ENCODE results near the gene SPTBN5. TPM values are rescaled to one million over a fixed set of nuclear protein-coding genes. Genes with fewer than 3 reads are reported as not detected.

The SPTBN5 gene
- total and polyA plus RNA-seq, 2 experiments from 2014 or later: 0.57 to 1.1 TPM

DNA sequence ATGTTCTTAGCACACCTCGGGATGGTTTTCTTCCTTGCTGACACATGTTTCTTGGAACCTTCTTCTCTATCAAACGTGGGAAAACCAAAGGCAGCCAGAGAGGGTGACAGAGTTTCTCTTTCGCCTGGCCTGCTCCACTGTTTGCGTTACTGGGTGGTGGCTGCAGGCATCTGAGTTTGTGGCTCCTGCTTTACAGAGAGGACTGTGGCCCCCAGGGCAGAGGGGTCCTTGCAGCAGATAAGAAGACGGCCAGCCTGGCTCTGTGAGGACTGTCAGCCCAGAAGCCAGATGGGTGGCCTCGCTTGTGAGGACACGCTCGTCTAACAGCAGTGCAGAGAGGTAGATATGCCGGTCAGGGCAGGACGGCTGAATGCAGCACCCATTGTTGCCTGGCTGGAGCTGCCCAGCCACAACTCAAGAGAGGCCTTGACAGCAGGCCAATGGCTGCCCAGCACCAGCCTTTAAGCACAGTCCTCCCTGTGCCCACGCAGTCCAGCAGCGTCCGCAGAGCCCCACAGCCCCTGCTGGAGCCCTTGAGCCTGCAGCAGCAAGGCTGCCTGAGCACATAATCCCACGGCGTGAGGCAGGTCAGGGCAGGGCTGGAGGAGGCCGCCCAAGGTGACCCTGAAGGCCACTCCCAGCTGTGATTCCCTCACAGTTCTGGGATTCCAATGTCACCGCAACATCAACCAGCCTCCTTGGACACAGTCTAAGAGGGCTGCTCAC lies 15.0 kb upstream of the SPTBN5 start:
- TF ChIP-seq EZH2phosphoT487 (IDR thresholded peaks at IDR 0.05; ENCODE audit: unreplicated experiment) (no peak), POLR2AphosphoS5 (IDR thresholded peaks at IDR 0.05; ENCODE audit: low read depth) (no peak), NANOG (IDR thresholded peaks at IDR 0.05; ENCODE audit: borderline replicate concordance) (no peak), ZNF114 (CRISPR knock-in tag; IDR thresholded peaks at IDR 0.05) (no peak), ZNF331 (CRISPR knock-in tag; IDR thresholded peaks at IDR 0.05; ENCODE audit: low read depth) (no peak), JUNB (IDR thresholded peaks at IDR 0.05; ENCODE audit: unreplicated experiment) (no peak), EZH2 (IDR thresholded peaks at IDR 0.05; ENCODE audit: low read depth, unreplicated experiment) (no peak), CREB1 (CRISPR knock-in tag; IDR thresholded peaks at IDR 0.05; ENCODE audit: low read depth) (no peak), STAT1 (IDR thresholded peaks at IDR 0.05; ENCODE audit: unreplicated experiment) (no peak)
- TF ChIP-seq, protein P1, sequence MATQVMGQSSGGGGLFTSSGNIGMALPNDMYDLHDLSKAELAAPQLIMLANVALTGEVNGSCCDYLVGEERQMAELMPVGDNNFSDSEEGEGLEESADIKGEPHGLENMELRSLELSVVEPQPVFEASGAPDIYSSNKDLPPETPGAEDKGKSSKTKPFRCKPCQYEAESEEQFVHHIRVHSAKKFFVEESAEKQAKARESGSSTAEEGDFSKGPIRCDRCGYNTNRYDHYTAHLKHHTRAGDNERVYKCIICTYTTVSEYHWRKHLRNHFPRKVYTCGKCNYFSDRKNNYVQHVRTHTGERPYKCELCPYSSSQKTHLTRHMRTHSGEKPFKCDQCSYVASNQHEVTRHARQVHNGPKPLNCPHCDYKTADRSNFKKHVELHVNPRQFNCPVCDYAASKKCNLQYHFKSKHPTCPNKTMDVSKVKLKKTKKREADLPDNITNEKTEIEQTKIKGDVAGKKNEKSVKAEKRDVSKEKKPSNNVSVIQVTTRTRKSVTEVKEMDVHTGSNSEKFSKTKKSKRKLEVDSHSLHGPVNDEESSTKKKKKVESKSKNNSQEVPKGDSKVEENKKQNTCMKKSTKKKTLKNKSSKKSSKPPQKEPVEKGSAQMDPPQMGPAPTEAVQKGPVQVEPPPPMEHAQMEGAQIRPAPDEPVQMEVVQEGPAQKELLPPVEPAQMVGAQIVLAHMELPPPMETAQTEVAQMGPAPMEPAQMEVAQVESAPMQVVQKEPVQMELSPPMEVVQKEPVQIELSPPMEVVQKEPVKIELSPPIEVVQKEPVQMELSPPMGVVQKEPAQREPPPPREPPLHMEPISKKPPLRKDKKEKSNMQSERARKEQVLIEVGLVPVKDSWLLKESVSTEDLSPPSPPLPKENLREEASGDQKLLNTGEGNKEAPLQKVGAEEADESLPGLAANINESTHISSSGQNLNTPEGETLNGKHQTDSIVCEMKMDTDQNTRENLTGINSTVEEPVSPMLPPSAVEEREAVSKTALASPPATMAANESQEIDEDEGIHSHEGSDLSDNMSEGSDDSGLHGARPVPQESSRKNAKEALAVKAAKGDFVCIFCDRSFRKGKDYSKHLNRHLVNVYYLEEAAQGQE (IDR thresholded peaks at IDR 0.05; ENCODE audit: unreplicated experiment): no peak
- TF ChIP-seq, protein P2, sequence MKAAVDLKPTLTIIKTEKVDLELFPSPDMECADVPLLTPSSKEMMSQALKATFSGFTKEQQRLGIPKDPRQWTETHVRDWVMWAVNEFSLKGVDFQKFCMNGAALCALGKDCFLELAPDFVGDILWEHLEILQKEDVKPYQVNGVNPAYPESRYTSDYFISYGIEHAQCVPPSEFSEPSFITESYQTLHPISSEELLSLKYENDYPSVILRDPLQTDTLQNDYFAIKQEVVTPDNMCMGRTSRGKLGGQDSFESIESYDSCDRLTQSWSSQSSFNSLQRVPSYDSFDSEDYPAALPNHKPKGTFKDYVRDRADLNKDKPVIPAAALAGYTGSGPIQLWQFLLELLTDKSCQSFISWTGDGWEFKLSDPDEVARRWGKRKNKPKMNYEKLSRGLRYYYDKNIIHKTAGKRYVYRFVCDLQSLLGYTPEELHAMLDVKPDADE (IDR thresholded peaks at IDR 0.05): no peak
- TF ChIP-seq, protein P3, sequence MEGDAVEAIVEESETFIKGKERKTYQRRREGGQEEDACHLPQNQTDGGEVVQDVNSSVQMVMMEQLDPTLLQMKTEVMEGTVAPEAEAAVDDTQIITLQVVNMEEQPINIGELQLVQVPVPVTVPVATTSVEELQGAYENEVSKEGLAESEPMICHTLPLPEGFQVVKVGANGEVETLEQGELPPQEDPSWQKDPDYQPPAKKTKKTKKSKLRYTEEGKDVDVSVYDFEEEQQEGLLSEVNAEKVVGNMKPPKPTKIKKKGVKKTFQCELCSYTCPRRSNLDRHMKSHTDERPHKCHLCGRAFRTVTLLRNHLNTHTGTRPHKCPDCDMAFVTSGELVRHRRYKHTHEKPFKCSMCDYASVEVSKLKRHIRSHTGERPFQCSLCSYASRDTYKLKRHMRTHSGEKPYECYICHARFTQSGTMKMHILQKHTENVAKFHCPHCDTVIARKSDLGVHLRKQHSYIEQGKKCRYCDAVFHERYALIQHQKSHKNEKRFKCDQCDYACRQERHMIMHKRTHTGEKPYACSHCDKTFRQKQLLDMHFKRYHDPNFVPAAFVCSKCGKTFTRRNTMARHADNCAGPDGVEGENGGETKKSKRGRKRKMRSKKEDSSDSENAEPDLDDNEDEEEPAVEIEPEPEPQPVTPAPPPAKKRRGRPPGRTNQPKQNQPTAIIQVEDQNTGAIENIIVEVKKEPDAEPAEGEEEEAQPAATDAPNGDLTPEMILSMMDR (conservative IDR thresholded peaks at IDR 0.05; ENCODE audit: low read depth in 2 of 2): no peak
- TF ChIP-seq, protein P4, sequence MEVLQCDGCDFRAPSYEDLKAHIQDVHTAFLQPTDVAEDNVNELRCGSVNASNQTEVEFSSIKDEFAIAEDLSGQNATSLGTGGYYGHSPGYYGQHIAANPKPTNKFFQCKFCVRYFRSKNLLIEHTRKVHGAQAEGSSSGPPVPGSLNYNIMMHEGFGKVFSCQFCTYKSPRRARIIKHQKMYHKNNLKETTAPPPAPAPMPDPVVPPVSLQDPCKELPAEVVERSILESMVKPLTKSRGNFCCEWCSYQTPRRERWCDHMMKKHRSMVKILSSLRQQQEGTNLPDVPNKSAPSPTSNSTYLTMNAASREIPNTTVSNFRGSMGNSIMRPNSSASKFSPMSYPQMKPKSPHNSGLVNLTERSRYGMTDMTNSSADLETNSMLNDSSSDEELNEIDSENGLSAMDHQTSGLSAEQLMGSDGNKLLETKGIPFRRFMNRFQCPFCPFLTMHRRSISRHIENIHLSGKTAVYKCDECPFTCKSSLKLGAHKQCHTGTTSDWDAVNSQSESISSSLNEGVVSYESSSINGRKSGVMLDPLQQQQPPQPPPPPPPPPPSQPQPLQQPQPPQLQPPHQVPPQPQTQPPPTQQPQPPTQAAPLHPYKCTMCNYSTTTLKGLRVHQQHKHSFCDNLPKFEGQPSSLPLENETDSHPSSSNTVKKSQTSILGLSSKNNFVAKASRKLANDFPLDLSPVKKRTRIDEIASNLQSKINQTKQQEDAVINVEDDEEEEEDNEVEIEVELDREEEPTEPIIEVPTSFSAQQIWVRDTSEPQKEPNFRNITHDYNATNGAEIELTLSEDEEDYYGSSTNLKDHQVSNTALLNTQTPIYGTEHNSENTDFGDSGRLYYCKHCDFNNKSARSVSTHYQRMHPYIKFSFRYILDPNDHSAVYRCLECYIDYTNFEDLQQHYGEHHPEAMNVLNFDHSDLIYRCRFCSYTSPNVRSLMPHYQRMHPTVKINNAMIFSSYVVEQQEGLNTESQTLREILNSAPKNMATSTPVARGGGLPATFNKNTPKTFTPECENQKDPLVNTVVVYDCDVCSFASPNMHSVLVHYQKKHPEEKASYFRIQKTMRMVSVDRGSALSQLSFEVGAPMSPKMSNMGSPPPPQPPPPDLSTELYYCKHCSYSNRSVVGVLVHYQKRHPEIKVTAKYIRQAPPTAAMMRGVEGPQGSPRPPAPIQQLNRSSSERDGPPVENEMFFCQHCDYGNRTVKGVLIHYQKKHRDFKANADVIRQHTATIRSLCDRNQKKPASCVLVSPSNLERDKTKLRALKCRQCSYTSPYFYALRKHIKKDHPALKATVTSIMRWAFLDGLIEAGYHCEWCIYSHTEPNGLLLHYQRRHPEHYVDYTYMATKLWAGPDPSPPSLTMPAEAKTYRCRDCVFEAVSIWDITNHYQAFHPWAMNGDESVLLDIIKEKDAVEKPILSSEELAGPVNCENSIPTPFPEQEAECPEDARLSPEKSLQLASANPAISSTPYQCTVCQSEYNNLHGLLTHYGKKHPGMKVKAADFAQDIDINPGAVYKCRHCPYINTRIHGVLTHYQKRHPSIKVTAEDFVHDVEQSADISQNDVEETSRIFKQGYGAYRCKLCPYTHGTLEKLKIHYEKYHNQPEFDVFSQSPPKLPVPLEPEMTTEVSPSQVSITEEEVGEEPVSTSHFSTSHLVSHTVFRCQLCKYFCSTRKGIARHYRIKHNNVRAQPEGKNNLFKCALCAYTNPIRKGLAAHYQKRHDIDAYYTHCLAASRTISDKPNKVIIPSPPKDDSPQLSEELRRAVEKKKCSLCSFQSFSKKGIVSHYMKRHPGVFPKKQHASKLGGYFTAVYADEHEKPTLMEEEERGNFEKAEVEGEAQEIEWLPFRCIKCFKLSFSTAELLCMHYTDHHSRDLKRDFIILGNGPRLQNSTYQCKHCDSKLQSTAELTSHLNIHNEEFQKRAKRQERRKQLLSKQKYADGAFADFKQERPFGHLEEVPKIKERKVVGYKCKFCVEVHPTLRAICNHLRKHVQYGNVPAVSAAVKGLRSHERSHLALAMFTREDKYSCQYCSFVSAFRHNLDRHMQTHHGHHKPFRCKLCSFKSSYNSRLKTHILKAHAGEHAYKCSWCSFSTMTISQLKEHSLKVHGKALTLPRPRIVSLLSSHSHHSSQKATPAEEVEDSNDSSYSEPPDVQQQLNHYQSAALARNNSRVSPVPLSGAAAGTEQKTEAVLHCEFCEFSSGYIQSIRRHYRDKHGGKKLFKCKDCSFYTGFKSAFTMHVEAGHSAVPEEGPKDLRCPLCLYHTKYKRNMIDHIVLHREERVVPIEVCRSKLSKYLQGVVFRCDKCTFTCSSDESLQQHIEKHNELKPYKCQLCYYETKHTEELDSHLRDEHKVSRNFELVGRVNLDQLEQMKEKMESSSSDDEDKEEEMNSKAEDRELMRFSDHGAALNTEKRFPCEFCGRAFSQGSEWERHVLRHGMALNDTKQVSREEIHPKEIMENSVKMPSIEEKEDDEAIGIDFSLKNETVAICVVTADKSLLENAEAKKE (CRISPR knock-in tag; IDR thresholded peaks at IDR 0.05): no peak
- Mint-ChIP-seq H3K4me1 (peaks cover 3% of the 10 kb centered on the region; the same call in 1 of the 3 replicates), H3K36me3 (ENCODE audit: low read depth) (peaks cover 60% of the 10 kb centered on the region), H3K9me3 (peaks cover 14% of the 10 kb centered on the region), H3K27me3 (ENCODE audit: insufficient read depth, low read depth, poor library complexity) (peaks cover 5% of the 10 kb centered on the region), H3K27ac (no peak overlapping the region), H3K4me3 (no peak overlapping the region)
- Histone ChIP-seq H3K4me2 (no peak overlapping the region), H3K4me3 (no peak overlapping the region), H3K4me1 (ENCODE audit: insufficient read depth) (no peaks in the 10 kb centered on the region), H3K36me3 (ENCODE audit: insufficient read depth) (peaks cover 7% of the 10 kb centered on the region; the same call in 1 of the 2 replicates), H3F3A (replicated peaks; ENCODE audit: low read depth) (peaks cover 7% of the 10 kb centered on the region; the same call in 1 of the 2 replicates), H3K79me2 (replicated peaks; ENCODE audit: insufficient read depth) (no peaks in the 10 kb centered on the region), H4K20me1 (replicated peaks; ENCODE audit: insufficient read depth) (peaks cover 6% of the 10 kb centered on the region; the same call in 1 of the 2 replicates), H3K9me2 (ENCODE audit: insufficient read depth) (no peaks in the 10 kb centered on the region), H2AFZ (no peak overlapping the region), H3K27me3 (ENCODE audit: insufficient read depth) (no peaks in the 10 kb centered on the region), H3K27ac (ENCODE audit: low read depth) (no peak overlapping the region)
- no peak for ATAC-seq
- DNase-seq (ENCODE audit: low spot score): no peak
